Superior temporal gyrus (tissue), 1 donor: ENCODE results near the gene MAJIN.
"Not testable (repeated sequence)": the region's sequence is repeated elsewhere in the genome, so short reads cannot be mapped to it uniquely, and the experiment has no call there.

Experiments used
- DNase-seq: peaks from one replicate; pipeline ENCODE4 v3.0.0-alpha.2; 2016; ENCODE audit errors: extremely low spot score

Gene MAJIN

DNA sequence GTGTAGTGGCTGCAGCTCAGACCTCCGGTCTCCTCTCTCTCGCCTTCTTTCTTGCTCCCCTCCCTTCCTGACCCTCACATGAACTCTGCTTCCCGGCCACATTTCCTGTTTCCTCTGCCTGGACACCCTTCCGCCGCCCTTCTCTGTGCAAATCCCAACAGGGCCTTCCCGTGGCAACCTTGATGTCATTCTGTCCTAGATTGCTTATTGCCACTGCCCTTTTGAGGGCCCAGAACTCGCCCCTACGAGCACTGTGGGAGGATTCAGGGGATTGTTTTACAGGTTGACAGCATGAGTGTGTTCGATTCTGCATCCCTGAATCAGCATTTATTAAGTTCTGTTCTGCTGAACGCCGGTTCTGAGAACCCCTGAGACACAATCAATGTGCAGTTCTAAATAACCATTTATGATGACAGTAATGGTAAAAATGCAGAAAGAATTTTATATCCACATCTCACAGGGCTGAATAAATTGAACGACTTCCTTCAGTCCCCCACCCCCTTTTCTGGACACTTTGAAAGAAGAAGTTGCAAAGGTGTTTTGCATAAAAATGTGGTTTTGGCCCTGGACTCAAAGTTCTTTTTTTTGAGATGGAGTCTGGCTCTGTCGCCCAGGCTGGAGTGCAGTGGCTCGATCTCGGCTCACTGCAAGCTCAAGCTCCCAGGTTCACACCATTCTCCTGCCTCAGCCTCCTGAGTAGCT is 18.5 kb upstream of the MAJIN start:
- no peak for DNase-seq

- DNase-seq: no peak
Observed at GRCh38 chr11:64989416-64989815, 17.5 kb upstream of the MAJIN start.

GRCh38 chr11:64987998-64988854 is 16.3 kb upstream of the MAJIN start:
- no peak for DNase-seq

- not testable (repeated sequence) for DNase-seq
Observed at GRCh38 chr11:64983339-64983738, 11.4 kb upstream of the MAJIN start.

DNA sequence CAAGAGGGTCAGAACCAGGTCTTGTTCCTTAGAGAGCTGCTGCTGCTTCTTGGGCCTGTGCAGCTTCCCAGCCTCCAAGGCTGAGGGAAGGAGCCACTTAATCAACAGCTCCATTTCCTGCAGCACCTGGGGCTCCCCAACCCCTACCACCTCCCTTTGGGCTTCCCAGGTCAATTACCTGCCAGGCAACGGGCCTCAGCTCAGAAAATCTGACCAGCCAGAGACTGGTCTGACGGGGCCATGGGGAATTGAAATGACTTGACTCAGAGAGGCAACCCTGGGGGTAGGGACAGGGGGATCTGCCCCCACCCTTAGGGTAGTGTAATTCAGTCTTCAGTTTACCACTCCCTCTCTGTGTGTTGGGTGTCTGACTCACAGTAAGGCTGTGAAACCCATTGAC is 4.7 kb upstream of the MAJIN start:
- no peak for DNase-seq

GRCh38 chr11:64974124-64974523 is 2.2 kb upstream of the MAJIN start:
- DNase-seq: no peak

GRCh38 chr11:64970731-64971151 is 1.2 kb downstream of the MAJIN start:
- DNase-seq: no peak

GRCh38 chr11:64969209-64969608 is 2.7 kb downstream of the MAJIN start:
- peak; percentile 19 for DNase-seq

- DNase-seq: no peak
Observed at GRCh38 chr11:64967375-64967774, 4.5 kb downstream of the MAJIN start.

- DNase-seq: no peak
Observed at GRCh38 chr11:64963072-64963631, 8.8 kb downstream of the MAJIN start.

- no peak for DNase-seq
Observed at GRCh38 chr11:64960719-64961118, 11.2 kb downstream of the MAJIN start.

DNA sequence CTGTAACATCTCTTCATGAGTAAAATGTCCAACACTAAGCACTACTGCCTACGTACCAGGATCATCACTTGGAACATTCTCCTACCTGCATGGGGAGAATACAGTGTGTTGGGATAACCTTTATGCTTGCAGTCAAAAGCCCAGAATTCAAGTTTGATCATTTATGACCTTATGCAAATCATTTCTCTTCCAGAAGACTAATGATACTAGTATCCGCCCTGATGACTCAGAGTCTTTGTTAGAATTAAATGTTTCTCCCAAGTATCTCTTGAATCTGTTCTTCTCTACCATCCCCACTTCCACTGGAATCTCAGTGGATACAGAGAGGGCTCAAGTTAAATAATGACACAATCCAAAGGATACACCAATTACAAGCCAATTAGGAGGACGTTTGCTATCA is 12.4 kb downstream of the MAJIN start:
- no peak for DNase-seq

GRCh38 chr11:64954201-64954600 is 17.7 kb downstream of the MAJIN start:
- no peak for DNase-seq

GRCh38 chr11:64951529-64951928 is 20.4 kb downstream of the MAJIN start:
- DNase-seq: no peak

- no peak for DNase-seq
Observed at GRCh38 chr11:64947208-64947814, 24.6 kb downstream of the MAJIN start.

DNA sequence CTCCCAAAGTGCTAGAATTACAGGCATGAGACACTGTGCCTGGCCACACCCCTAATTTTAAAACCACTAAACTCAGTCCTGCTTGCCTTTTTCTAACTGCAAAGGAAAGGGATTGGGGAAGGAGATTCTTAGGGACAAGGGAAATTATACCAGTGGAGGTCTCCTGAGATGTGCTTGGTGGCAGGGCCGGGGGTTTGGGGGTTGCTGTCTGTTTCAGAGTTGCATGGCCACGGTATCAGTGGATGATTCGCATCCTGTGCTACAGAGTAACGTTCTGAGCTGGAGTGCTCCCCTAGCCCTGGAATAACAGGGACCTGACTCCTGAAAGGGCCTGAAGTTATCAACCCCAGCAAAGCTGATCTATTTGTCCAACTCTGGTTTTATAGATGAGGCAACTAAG is 35.4 kb downstream of the MAJIN start:
- DNase-seq: no peak

GRCh38 chr11:64935359-64936081 is 36.4 kb downstream of the MAJIN start, which contains the start of gene GPHA2:
TSS of gene GPHA2 (minus strand) at chr11:64935893. CDS start at chr11:64935460, 433 bp downstream.
- no peak for DNase-seq

DNA sequence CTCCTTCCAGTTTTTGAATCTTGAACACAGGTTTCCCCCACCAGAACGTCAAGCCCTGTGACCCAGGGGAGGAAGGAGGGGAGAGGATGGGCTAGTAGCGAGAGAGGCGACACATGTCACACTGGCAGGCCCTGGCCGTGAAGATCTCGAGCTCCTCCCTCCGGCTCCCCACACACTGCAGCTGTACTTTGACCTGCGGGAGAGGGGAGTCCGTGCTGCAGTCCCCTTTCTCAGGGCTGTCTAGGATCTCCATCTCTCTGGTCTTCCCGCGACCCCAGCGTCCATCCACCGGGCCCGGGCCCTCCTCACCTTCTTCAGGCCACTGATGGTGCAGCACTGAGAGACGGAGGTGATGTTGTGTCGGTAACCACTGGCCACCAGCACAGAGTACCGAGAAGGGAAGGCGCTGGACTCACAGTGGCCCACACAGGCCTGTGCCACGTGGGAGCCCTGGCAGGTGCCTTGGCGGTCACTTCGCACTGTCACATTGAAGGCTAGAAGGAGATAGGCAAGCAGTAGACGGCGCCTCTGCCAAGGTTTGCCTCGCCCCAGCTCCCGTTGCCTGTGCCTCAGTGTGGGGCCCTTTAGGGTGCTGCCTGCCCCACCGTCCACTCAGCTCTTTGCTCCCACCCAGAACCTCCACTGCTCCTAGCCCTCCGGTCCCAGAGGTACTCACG is 37.1 kb downstream of the MAJIN start:
- no peak for DNase-seq

- DNase-seq: no peak
Observed at GRCh38 chr11:64933935-64934681, 37.8 kb downstream of the MAJIN start.

- no peak for DNase-seq
Observed at GRCh38 chr11:64933213-64933934, 38.5 kb downstream of the MAJIN start.
